GM19193 (cell line): ENCODE data around the gene CLBA1.

Experiments used
- POLR2A ChIP-seq: IDR thresholded peaks from 4 replicates; pipeline ENCODE4 v1.6.1; 2011; ENCODE audit not compliant: insufficient read depth, insufficient read length; ENCODE audit errors: extremely low read depth

Gene CLBA1

DNA sequence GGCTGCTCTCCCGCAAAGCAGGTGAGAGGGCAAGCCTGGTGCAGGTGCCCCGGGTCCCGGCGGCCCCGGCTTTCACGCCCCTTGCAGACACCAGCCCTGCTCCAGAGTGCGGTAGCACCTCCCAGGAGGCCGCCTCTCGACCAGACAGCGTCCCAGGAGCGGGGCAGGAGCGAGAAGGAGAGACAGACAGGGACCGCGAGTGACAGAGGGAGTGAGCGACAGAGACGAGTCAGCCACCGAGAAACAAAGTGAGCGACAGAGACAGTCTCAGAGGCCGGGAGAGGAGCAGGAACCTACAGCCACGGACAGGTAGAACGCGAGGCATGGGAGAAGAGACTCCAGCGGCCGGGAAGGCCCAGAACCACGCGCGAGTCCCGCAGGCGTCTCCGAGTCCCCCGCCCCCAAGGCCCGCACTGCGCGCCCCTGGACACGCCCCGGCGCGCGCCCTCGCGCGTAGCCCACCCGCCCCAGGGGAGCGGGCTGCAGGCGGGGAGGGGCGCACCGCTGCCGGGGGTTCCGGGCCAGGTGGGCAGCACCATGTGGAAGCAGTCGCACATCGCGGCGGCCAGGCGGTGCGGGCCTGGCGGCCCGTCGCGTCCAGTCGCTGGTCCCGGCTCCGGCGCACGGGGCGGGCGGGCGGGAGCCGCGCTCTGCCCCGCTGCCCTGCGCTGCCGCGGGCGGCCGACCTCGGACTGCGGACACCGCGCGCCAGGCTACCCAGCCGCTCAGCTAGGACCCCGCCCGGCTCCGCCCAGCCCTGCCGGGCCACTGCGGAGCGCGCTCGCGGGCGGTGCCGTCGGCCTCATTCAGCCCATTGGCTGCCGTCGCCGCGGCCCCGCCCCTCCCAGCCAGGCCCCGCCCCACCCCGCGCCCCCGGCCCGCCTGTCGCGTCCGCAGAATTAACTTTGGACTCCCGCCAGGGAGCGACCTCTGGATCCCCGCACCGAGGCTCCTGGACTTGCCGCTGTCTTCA, 7.6 kb upstream of the CLBA1 start, which contains the start of gene AHNAK2:
Gene AHNAK2 (minus strand): TSS at position 694 of the 973 bp plus-strand sequence. CDS start 137 bp downstream, at position 557.
- TF ChIP-seq POLR2A = no peak

DNA sequence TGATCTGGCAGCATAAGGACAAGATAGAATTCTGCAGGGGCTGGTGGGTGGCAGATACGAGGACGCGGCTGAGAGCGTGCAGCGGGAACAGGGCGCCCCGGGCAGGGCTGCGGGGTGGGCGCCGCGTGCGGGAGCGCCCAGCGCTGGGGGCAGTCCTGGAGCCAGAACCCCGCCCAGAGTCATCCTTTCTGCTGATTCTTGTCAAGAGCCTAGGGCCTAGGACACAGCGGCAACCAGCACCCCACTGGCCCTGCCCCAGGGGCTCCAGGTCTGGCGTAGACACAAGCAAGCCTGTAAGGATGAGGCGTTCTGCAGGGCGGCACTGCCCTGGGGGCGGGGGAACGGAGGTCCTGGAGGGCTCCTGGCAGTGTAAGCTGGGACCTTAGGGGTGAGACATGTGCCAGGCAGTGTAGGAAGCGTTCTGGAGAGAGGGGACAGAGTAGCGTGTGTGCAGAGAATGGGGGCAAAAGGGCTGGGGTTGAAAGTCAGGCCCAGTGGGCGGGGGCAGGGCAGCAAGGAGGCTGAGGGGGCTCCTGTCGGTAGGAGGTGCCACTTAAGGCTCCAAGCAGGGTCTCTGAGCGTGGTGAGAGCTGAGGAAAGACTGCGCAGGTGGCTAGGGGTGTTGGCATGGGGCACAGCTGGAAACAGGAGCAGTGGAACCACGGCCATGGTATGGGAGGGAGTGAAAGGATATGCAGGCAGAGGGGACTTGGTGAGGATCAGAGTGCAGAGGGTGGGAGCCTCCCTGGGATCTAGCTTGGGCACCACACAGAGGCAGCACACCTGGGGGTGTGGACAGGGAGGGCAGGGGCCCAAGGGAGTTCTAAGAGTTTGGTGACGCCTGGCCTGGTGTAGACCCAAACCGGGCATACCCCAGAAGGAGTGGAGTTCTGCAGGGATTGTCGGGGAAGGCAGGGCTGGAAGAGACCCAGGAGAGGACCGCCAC, 6.6 kb upstream of the CLBA1 start:
- no peak for TF ChIP-seq POLR2A

- no peak for TF ChIP-seq POLR2A
These were observed 5.6 kb upstream of the CLBA1 start for GRCh38 chr14:104979758-104980610.

DNA sequence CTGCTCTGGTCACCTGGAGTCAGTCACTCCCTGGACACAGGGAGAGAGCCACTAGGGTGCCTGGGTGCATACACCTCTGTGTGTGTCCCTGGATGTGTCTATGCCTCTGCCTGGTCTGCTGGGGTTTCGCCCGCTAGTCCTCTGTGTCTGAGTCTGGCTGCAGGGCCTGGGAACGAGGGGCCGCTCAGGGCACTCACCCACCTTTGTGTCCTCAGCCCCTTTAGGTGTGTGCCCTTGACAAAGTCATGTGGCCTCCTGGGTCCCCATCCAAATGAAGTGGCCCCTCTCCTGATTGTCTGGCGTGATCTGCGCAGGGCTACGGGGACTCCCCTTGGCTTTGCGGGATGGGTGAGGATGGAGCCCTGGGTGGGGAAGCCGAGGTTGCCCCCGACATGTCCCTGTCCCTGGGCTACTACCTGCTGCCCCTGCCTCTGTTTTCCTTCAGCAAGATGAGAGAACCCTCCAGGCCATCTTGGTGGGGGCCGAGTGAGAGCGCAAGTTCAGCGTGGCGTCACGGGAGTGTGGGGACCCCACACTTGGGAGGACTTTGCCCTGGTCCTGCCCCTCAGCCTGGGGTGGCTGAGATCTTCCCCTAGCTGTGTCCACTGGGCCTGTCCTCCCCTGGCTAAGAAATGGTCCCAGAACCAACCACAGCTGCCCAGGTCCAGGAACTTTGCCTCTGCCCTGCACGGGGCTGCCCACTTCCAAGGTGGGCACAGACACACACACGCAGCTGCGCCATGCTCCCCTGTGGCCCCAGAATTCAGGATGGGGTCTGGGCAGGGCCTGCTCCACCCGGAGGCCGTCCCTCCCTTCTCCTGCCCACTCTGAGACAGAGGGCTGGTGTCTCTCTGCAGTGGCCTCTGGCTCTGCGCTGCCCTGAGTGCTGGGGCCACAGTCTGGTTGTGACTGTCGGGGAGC, 4.7 kb upstream of the CLBA1 start:
- TF ChIP-seq POLR2A = no peak

- TF ChIP-seq POLR2A = no peak
These were observed 3.7 kb upstream of the CLBA1 start for GRCh38 chr14:104981699-104982541.

DNA sequence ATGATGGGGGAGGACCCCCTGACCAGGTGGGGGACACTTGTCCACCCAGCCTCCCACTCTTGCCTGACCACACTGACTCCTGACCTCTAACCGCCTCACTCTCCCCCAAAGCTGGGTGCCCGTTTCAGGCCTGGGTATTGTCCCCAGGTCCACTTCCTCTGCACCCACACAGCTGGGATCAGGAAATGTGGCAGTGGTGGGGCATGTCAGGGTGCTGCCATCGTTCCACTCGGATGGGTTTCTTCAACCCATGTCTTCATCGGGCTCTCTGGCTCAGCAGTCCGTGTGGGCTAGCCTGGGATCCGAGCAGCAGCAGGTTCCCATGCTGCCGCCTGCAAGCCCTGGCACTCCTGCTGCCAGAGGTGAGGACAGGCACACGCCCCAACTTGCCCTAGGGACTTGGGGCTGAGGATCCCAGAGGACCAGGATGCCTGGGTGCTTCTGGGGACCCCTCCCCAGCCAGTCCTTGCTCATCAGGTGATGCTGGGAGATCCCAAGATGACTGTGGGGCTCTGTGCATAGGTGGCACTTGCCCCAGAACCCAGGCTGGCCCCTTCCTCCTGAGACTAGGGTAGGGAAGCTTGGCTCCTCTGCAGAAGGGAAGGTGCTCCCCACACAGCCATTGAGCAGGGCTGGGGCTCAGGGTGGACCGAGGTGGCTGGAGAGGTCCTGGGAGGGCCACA, 2.9 kb upstream of the CLBA1 start:
- no peak for TF ChIP-seq POLR2A

- TF ChIP-seq POLR2A = no peak
These were observed 2.3 kb upstream of the CLBA1 start for GRCh38 chr14:104983231-104983721.

DNA sequence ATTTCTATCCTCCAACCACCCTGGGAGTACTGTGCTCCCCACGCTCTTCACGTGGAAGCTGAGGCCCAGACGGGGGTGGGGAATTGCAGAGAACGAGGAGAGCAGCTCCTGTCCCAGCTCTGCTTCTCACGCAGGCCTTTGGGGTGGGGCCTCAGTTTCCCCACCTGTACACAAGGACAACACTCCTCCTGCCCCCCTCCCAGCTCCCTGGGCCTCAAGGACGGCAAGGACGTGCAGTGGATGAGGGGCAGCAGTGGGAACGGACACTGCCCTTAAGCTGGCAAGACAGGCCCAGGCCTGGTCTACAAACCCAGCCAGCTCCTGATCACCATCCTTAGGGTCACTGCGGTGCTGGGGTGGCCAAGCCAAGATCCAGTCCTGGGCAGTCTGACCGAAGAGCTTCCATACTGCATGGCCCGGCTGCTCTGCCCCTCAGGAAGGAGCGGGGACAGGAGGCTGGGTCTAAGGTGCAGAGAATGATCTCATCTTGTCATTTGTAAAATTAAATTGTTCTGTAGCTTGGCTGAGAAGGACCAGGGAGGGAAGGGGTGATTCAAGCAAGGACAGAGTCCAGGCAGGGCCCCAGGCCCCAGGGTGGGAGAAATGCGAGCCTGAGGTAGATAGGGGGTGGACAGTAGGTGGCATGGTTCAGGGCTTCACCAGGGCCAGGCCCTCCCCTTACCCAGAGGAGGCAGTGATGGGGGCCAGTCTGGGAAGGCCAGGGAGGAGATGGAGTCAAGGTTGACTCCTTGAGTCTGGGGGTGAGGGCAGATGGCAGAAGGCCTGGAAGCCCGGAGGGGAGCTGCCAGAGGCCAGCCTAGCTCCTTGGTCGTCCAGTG, 1.3 kb upstream of the CLBA1 start:
- TF ChIP-seq POLR2A = no peak

DNA sequence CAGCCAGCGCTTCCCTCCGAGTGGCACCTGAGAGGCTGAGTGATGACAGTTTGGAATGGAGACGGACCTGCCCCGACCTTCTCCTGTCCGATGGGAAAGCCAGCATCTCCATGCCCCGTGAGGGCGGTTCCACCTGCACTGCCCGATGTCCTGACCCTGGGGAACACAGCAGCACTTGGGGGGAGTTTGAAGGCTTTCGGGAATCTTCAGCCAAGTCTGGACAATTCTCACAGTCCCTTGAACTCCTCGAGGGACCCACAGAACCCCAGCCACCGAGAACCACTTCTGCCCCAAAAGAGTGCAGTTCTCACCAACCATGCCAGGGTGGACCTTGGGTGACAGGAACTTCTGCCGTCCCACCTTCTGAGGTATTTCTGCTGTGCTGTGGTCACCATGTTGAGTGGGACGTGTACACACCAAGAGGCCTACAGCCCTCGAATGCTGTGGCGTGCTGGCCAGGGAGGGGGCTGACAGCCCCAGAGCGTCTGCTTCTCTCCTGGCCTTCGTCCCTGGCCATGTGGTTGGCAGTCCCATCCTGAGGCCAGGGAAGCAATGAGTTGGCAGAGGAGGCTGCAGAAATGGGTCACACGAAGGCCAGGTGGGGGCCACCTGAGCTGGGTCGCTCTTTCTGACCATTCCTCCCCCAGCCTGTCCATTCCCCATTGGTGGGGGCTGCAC, 1.0 kb downstream of the CLBA1 start:
- no peak for TF ChIP-seq POLR2A

DNA sequence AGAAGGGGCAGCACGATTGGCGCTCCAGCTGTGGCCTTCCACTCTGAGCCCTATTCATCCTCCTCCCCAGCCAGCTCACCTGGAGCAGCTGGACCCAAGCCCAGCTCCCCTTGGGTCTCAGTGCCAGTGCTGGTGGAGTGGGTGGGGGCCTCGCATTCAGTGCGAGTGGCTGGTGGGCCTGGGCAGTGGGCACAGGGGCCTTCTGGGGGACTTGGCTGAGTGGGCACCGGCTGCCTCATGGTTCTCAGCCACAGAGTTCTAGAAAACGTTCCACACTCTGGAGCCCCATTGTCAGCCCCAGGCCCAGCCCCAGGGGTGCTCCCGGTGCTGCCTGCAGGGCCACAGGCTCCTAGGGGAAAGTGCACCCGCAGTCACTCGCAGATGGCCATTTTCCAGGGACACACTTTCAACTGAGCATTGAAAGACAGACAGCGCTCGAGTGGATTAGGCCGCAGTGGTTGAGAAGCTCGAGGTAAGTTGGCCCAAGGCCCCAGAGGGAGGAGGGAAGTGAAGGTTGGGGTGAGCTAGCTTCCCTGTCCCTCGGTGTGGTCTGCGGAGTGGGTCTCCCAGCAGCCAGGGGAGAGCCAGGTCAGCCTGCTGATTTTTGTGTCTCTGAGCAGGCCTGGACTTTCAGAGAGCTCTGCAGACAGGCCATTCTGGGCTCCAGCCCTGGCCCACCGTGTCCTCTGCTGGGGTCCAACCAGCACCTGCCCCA, 3.8 kb downstream of the CLBA1 start:
- TF ChIP-seq POLR2A = no peak
